ENCODE data around the gene SFMBT1.

Gene SFMBT1

DNA sequence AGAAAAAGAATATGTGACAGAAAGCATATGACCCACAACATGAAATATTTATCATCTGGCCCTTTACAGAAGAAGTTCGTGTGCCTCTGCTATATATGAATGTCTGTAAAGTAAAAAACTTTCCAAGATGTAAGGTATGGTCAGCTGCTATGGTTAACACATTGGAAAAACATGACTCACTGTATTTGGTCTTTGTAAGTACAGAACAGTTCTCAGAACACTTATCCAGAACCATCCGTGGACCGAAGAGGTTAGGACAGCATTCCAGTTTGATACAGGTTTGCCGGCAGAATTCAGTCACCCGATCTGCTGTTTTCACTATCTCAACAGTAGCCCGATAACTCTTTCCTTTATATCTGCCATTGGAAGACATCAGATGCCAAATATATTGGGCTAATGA is 135.1 kb downstream of the SFMBT1 start:
- TF ChIP-seq, protein P1, sequence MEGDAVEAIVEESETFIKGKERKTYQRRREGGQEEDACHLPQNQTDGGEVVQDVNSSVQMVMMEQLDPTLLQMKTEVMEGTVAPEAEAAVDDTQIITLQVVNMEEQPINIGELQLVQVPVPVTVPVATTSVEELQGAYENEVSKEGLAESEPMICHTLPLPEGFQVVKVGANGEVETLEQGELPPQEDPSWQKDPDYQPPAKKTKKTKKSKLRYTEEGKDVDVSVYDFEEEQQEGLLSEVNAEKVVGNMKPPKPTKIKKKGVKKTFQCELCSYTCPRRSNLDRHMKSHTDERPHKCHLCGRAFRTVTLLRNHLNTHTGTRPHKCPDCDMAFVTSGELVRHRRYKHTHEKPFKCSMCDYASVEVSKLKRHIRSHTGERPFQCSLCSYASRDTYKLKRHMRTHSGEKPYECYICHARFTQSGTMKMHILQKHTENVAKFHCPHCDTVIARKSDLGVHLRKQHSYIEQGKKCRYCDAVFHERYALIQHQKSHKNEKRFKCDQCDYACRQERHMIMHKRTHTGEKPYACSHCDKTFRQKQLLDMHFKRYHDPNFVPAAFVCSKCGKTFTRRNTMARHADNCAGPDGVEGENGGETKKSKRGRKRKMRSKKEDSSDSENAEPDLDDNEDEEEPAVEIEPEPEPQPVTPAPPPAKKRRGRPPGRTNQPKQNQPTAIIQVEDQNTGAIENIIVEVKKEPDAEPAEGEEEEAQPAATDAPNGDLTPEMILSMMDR (IDR thresholded peaks at IDR 0.05; ENCODE audit: low read depth, low read length) = no peak
- DNase-seq (ENCODE audit: extremely low read depth, low read depth) = no peak

DNA sequence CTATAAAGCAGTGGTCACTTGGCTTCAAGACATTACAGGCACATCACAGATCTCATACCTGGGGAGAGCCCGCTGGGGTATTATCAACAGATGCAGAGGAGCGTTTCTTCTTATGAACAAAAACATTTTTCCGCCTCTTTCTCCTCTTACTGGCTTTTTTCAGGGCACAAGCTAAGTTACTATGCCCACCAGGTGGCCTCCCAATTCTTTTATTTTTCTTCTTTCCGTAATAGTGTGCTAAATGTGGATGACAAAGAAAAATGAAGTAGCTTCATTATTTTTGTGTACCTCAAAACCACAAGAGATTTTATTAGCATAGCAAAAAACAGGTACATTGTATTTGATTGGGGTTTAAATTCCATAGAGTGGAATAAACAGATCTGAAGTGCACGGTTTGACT is 138.4 kb downstream of the SFMBT1 start:
- TF ChIP-seq, protein P1 (IDR thresholded peaks at IDR 0.05; ENCODE audit: low read depth, low read length) = no peak
- DNase-seq (ENCODE audit: extremely low read depth, low read depth) = no peak

DNA sequence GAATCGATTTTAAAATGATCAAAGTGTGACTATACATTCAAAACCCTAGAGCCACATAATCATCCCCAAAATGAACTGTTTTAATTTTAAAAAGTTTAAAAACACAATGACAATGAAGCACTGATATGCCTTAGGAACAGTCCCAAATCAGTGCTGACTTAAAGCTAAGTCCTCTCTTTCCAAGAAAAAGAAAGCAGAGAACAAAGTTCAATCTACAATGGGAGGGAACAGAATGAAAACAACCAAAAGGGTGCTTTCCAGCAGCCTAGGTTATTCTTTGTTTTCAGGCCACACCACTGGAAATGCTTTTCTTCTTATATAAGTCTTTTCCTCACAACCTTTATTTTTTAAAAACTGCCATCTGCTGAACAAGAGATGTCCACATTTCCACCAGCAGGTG is 141.3 kb downstream of the SFMBT1 start:
- no peak for DNase-seq (ENCODE audit: extremely low read depth, low read depth)
- TF ChIP-seq, protein P1 (IDR thresholded peaks at IDR 0.05; ENCODE audit: low read depth, low read length) = no peak

DNA sequence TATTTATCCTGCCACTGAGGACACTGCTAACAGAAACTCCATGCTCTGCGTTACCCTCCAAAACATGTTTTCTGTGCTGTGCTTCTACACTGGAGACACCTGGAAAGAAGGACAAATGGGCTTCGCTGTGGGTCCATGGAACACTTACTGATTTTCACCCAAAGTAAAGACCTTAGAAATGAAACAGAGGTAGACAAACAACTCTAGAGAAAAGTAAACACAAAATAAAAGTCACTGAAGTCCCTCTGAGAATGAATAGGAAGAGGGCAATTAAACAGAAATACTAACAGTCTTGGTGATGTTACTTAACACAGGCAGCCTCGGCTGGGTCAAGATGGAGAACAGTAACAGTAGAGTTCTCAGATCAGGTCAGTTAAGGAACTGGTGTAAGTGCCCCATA is 141.9 kb downstream of the SFMBT1 start:
- TF ChIP-seq, protein P1 (IDR thresholded peaks at IDR 0.05; ENCODE audit: low read depth, low read length) = no peak
- DNase-seq (ENCODE audit: extremely low read depth, low read depth) = no peak

DNA sequence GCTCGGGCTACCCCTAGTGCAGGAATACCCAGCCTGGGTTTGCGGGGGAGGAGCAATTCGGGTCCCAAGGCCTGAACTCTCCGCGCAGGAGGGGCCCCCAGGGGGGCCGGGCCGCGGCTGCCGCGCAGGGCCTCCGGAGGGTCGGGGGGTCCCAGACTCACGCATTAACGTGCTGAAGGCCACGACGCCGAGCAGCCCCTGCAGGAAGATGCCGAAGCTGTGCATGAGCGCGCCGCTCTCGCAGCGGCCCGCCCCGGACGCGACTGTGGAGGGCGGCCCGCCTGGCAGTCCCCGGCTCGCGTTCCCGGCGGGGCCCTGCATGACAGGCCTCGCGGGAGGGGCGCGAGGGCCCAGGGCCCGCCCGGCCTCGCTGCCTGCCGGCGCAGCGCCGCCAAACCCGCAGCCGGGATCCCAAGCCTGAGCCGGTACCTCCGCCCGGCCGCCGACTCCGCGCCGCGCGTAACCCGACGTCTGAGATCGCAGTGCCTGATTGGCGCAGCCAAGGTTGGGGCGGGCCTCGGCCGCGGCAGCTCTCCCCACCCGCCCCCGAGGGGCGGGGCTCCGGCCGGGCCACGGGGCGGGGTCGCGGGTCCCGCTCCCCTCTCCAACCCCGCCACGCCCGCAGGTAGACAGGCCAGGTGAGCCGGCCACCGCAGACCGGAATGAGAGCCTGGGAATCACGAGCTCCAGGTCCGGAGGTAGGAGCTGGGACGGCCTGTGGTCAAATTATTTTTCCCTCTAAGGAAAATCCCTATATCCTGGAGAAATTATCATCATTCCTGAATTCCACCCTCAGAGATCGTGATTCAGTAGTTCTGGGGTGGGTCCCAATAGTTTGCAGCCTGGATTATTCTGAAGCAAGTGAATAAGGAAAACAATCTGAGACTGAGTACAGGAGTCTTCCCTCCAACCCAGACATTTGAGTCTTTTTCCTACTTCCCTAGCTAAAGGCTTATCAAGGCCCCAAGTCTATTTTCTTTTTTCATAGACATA is 148.4 kb downstream of the SFMBT1 start, which contains the start of gene STIMATE:
Gene STIMATE (minus strand): TSS at position 419 of the 993 bp plus-strand sequence. CDS start 98 bp downstream, at position 321.
- peak; percentile 48 for DNase-seq (ENCODE audit: extremely low read depth, low read depth)
- TF ChIP-seq, protein P1 (IDR thresholded peaks at IDR 0.05; ENCODE audit: low read depth, low read length) = no peak

DNA sequence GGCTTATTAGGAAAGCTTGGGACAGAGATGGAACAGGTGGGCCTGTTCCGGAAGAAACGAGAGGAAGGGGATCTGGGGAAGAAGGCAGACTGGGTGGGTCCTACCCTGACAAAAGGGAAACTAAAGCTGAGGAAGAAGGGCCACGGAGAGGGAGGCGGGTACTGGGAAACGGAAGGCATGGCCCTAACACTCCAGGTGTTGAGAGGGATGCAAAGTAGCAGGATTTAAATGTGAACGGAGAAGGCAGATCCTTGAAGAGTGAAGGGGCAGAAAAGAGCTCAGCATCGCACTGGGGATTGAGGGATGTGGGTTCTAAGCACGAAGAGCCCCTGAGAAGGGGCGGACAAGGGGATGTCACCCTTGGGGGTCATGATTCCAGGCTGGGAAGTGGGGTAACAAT is 149.3 kb downstream of the SFMBT1 start:
- TF ChIP-seq, protein P1 (IDR thresholded peaks at IDR 0.05; ENCODE audit: low read depth, low read length) = no peak
- no peak for DNase-seq (ENCODE audit: extremely low read depth, low read depth)

DNA sequence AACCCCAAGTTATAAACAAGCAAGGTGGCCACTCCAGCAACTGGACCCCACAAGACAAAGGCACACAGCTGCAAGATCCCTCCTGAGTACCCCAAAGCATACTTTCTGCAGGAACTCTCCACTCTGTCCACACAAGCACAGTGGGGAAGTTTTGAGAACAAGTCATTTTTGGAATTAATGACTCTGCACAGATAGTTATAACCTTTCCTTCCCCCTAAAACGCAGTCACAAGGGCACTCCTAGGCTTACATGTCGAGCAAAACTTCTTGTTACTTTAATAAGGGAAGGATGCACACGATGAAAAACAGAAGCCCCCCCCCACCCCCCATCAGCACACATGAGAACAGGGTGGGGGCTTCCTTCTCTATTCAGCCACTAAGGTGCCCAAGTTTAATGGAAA is 149.7 kb downstream of the SFMBT1 start:
- no peak for DNase-seq (ENCODE audit: extremely low read depth, low read depth)
- TF ChIP-seq, protein P1 (IDR thresholded peaks at IDR 0.05; ENCODE audit: low read depth, low read length) = no peak
